ENCODE data around the gene TMEM25.
A peak's percentile ranks its signal among the peaks of the same experiment; 100 is the strongest.
"Not testable (repeated sequence)": the region's sequence is repeated elsewhere in the genome, so short reads cannot be mapped to it uniquely, and the experiment has no call there.

TMEM25 gene

GRCh38 chr11:118530683-118531596, at the start of gene TMEM25:
TSS of gene TMEM25 (plus strand) at chr11:118531192. CDS start at chr11:118531802, 610 bp downstream.
- no peak for DNase-seq (ENCODE audit: low read depth)

GRCh38 chr11:118481238-118481637, 49.8 kb upstream of the TMEM25 start:
- in situ Hi-C loops (cut with HindIII; ENCODE audit: low sequenced_read_pairs); DNase-seq (ENCODE audit: low read depth); H3K4me3 ChIP-seq (ENCODE audit: low read depth, low read length): not testable (repeated sequence)

More at GRCh38 chr11:118530683-118531596, at the start of gene TMEM25:
- in situ Hi-C loops (cut with HindIII; ENCODE audit: low sequenced_read_pairs), result no loop called here
- peak within 1 kb of the TSS; percentile 80 for H3K4me3 ChIP-seq (ENCODE audit: low read depth, low read length)
- TF ChIP-seq CTCF (IDR thresholded peaks at IDR 0.05; ENCODE audit: low read depth, low read length, missing control alignments), result no peak

GRCh38 chr11:118484405-118484804, 46.6 kb upstream of the TMEM25 start:
- DNase-seq (ENCODE audit: low read depth), result no peak
- in situ Hi-C loops (cut with HindIII; ENCODE audit: low sequenced_read_pairs), result no loop called here
- TF ChIP-seq CTCF (IDR thresholded peaks at IDR 0.05; ENCODE audit: low read depth, low read length, missing control alignments), result no peak
- H3K4me3 ChIP-seq (ENCODE audit: low read depth, low read length), result no peak overlapping the region

- in situ Hi-C loops (cut with HindIII; ENCODE audit: low sequenced_read_pairs), result no loop called here
- no peak for DNase-seq (ENCODE audit: low read depth)
- TF ChIP-seq CTCF (IDR thresholded peaks at IDR 0.05; ENCODE audit: low read depth, low read length, missing control alignments), result peak; percentile 27
- H3K4me3 ChIP-seq (ENCODE audit: low read depth, low read length), result no peak overlapping the region
Measured at GRCh38 chr11:118485273-118485672, 45.7 kb upstream of the TMEM25 start.

- no peak overlapping the region for H3K4me3 ChIP-seq (ENCODE audit: low read depth, low read length)
- peak; percentile 88 for TF ChIP-seq CTCF (IDR thresholded peaks at IDR 0.05; ENCODE audit: low read depth, low read length, missing control alignments)
- in situ Hi-C loops (cut with HindIII; ENCODE audit: low sequenced_read_pairs), result no loop called here
- peak; percentile 70 for DNase-seq (ENCODE audit: low read depth)
Measured at GRCh38 chr11:118488480-118489109, 42.4 kb upstream of the TMEM25 start.

- TF ChIP-seq CTCF (IDR thresholded peaks at IDR 0.05; ENCODE audit: low read depth, low read length, missing control alignments), result no peak
- no peak for DNase-seq (ENCODE audit: low read depth)
- in situ Hi-C loops (cut with HindIII; ENCODE audit: low sequenced_read_pairs), result loop anchor here (5.0 kb wide), 1 partner anchor 104 kb away; no protein-coding TSS in a partner anchor
- H3K4me3 ChIP-seq (ENCODE audit: low read depth, low read length), result no peak overlapping the region
Measured at GRCh38 chr11:118491041-118491440, 40.0 kb upstream of the TMEM25 start.

- in situ Hi-C loops (cut with HindIII; ENCODE audit: low sequenced_read_pairs), result no loop called here
- DNase-seq (ENCODE audit: low read depth), result peak; percentile 18
- H3K4me3 ChIP-seq (ENCODE audit: low read depth, low read length), result no peak overlapping the region
- TF ChIP-seq CTCF (IDR thresholded peaks at IDR 0.05; ENCODE audit: low read depth, low read length, missing control alignments), result no peak
Measured at GRCh38 chr11:118497831-118498230, 33.2 kb upstream of the TMEM25 start.

All from astrocyte of the cerebellum (primary cell).